H1 (cell line): ENCODE data around the gene GPC4. TPM values are rescaled to one million over a fixed set of nuclear protein-coding genes. Genes with fewer than 3 reads are reported as not detected.

Experiments
- CTCF ChIA-PET: fragments of 300-600 bp; sonication (Branson Sonifier 250); formaldehyde crosslinking; loops from one replicate; lab custom pipeline; 2021; ENCODE audit not compliant: partially characterized antibody; lab: Charles Lee
- POLR2A ChIA-PET: fragments of 300-600 bp; sonication (Branson Sonifier 250); formaldehyde crosslinking; loops from one replicate; lab custom pipeline; 2021; ENCODE audit warnings: inconsistent platforms; ENCODE audit not compliant: partially characterized antibody; lab: Charles Lee
- DNase-seq, 2 experiments: peaks; one replicate each; pipeline versions ENCODE4 v3.0.0 to v3.0.0-alpha.2; 2010 to 2022; ENCODE audit warnings: low spot score in 2 of 2, low read depth in 1 of 2, mixed read lengths in 1 of 2
- FAIRE-seq: peaks from 2 replicates; lab custom pipeline; 2011; peaks lifted over from hg19 to GRCh38; lab: Jason Lieb, UNC
- H2AFZ ChIP-seq: 2 replicates; pipeline ENCODE4 v1.8.1; 2012; ENCODE audit warnings: low read length, inconsistent platforms
- H2AK5ac ChIP-seq: 2 replicates; pipeline ENCODE4 v1.6.1; 2013; ENCODE audit warnings: low read depth, low read length
- H2BK120ac ChIP-seq: replicated peaks from 2 replicates; pipeline ENCODE3; 2013; ENCODE audit warnings: low read depth, low read length, inconsistent platforms
- H2BK12ac ChIP-seq: 2 replicates; pipeline ENCODE4 v1.6.1; 2013; ENCODE audit warnings: low read depth, low read length
- H2BK15ac ChIP-seq: 2 replicates; pipeline ENCODE4 v1.6.1; 2013; ENCODE audit warnings: low read length
- H2BK20ac ChIP-seq: 2 replicates; pipeline ENCODE4 v1.6.1; 2013; ENCODE audit warnings: low read length
- H2BK5ac ChIP-seq: 2 replicates; pipeline ENCODE4 v1.6.1; 2013; ENCODE audit warnings: low read depth, low read length
- H3K14ac ChIP-seq: 2 replicates; pipeline ENCODE4 v1.6.1; 2013; ENCODE audit warnings: inconsistent platforms; ENCODE audit not compliant: insufficient read length
- H3K18ac ChIP-seq: 2 replicates; pipeline ENCODE4 v1.6.1; 2013; ENCODE audit warnings: low read length; ENCODE audit errors: extremely low read depth
- H3K23ac ChIP-seq: 2 replicates; pipeline ENCODE4 v1.6.1; 2013; ENCODE audit warnings: inconsistent platforms; ENCODE audit not compliant: insufficient read length
- H3K23me2 ChIP-seq: 2 replicates; pipeline ENCODE4 v1.6.1; 2013; ENCODE audit warnings: low read depth, low read length
- H3K27ac ChIP-seq: 2 replicates; pipeline ENCODE4 v1.6.1; 2011; ENCODE audit warnings: low read depth, low read length, inconsistent platforms
- H3K27me3 ChIP-seq, 4 experiments: replicated peaks in 1 of 4; 1 replicate in 1 of 4; 2 replicates in 3 of 4; pipeline versions ENCODE4 v1.6.1 to v1.8.1; 2011 to 2013; ENCODE audit warnings: low read length in 3 of 4, mild to moderate bottlenecking in 3 of 4, inconsistent platforms in 2 of 4, mixed read lengths in 2 of 4, moderate library complexity in 1 of 4; ENCODE audit not compliant: control insufficient read depth in 3 of 4, insufficient read depth in 3 of 4; ENCODE audit errors: extremely low read depth in 1 of 4
- H3K36me3 ChIP-seq, 4 experiments: 2 replicates each; pipeline versions ENCODE4 v1.6.1 to v1.8.1; 2011 to 2013; ENCODE audit warnings: mild to moderate bottlenecking in 4 of 4, low read length in 3 of 4, moderate library complexity in 2 of 4, control low read depth in 1 of 4, inconsistent platforms in 1 of 4; ENCODE audit not compliant: insufficient read depth in 4 of 4, control insufficient read depth in 2 of 4
- H3K4ac ChIP-seq: replicated peaks from 2 replicates; pipeline ENCODE3; 2013; ENCODE audit warnings: low read length, low read depth, mixed read lengths, inconsistent platforms; ENCODE audit not compliant: insufficient read length
- H3K4me1 ChIP-seq, 4 experiments: replicated peaks in 1 of 4; 1 replicate in 1 of 4; 2 replicates in 3 of 4; pipeline versions ENCODE4 v1.6.1 to v1.8.1; 2011 to 2013; ENCODE audit warnings: low read length in 3 of 4, inconsistent platforms in 2 of 4, mixed read lengths in 1 of 4; ENCODE audit not compliant: insufficient read depth in 4 of 4, control insufficient read depth in 3 of 4
- H3K4me2 ChIP-seq, 2 experiments: 2 replicates each; pipeline versions ENCODE4 v1.6.1 to v1.8.1; 2011 to 2013; ENCODE audit warnings: low read depth in 2 of 2, low read length in 2 of 2, control low read depth in 1 of 2, inconsistent platforms in 1 of 2, mild to moderate bottlenecking in 1 of 2; ENCODE audit not compliant: insufficient read depth in 1 of 2
- H3K4me3 ChIP-seq, 4 experiments: fragments of 200-600, 300-600 bp in 1 of 4; sonication (generic), shearing (Covaris generic), sonication (Bioruptor Twin) in 1 of 4; 2 replicates each; pipeline versions ENCODE4 v1.5.1 to v1.8.1; 2011 to 2016; ENCODE audit warnings: low read length in 4 of 4, low read depth in 3 of 4, control low read depth in 2 of 4, inconsistent platforms in 2 of 4, mild to moderate bottlenecking in 2 of 4, mixed read lengths in 1 of 4, moderate library complexity in 1 of 4; ENCODE audit not compliant: insufficient read depth in 2 of 4; ENCODE audit errors: extremely low read depth in 1 of 4
- H3K56ac ChIP-seq: replicated peaks from 2 replicates; pipeline ENCODE3; 2013; ENCODE audit warnings: low read depth, mild to moderate bottlenecking, mixed read lengths, low read length, inconsistent platforms; ENCODE audit not compliant: insufficient read length
- H3K79me1 ChIP-seq: 2 replicates; pipeline ENCODE4 v1.6.1; 2013; ENCODE audit warnings: low read depth, low read length, control low read depth
- H3K79me2 ChIP-seq, 2 experiments: 2 replicates each; pipeline versions ENCODE4 v1.6.1 to v1.8.1; 2012 to 2013; ENCODE audit warnings: low read length in 2 of 2, mild to moderate bottlenecking in 2 of 2, inconsistent platforms in 1 of 2; ENCODE audit not compliant: insufficient read depth in 2 of 2, control insufficient read depth in 1 of 2
- H3K9ac ChIP-seq, 4 experiments: replicated peaks in 1 of 4; 1 replicate in 1 of 4; 2 replicates in 3 of 4; pipeline versions ENCODE4 v1.6.1 to v1.8.1; 2011 to 2013; ENCODE audit warnings: low read depth in 3 of 4, low read length in 3 of 4, control low read depth in 2 of 4, mild to moderate bottlenecking in 2 of 4, moderate library complexity in 2 of 4, inconsistent platforms in 1 of 4; ENCODE audit errors: extremely low read depth in 1 of 4
- H3K9me3 ChIP-seq, 2 experiments: 2 replicates each; pipeline versions ENCODE4 v1.6.1 to v1.8.1; 2012 to 2013; ENCODE audit warnings: mild to moderate bottlenecking in 2 of 2, moderate library complexity in 2 of 2, control low read depth in 1 of 2, inconsistent platforms in 1 of 2, low read depth in 1 of 2, low read length in 1 of 2, mixed read lengths in 1 of 2; ENCODE audit not compliant: insufficient read depth in 2 of 2
- H4K20me1 ChIP-seq, 2 experiments: replicated peaks in 1 of 2; 2 replicates each; pipeline versions ENCODE3 to v1.8.1; 2011 to 2013; ENCODE audit warnings: inconsistent platforms in 2 of 2, low read length in 2 of 2, mild to moderate bottlenecking in 1 of 2; ENCODE audit not compliant: insufficient read depth in 2 of 2, control insufficient read depth in 1 of 2
- H4K5ac ChIP-seq: 2 replicates; pipeline ENCODE4 v1.6.1; 2013; ENCODE audit warnings: low read length, low read depth, mixed read lengths, inconsistent platforms; ENCODE audit not compliant: insufficient read length
- H4K8ac ChIP-seq: 2 replicates; pipeline ENCODE4 v1.8.0; 2013; ENCODE audit warnings: mild to moderate bottlenecking, moderate library complexity, low read length, inconsistent platforms; ENCODE audit not compliant: insufficient read depth; ENCODE audit errors: extremely low read depth
- H4K91ac ChIP-seq: replicated peaks from 2 replicates; pipeline ENCODE3; 2013; ENCODE audit warnings: low read length, mixed read lengths, inconsistent platforms; ENCODE audit not compliant: insufficient read length
- MAFK ChIP-seq: IDR thresholded peaks from 2 replicates; pipeline ENCODE4 v1.6.1; 2012; ENCODE audit warnings: low read depth, mild to moderate bottlenecking, improper control_type of control experiment, low read length
- POLR2AphosphoS5 ChIP-seq: IDR thresholded peaks from 2 replicates; pipeline ENCODE4 v1.6.1; 2011; ENCODE audit warnings: low read depth, low read length
- WGBS, 2 experiments: shearing (Covaris generic) in 1 of 2; methylation state at CpG; one replicate each; pipeline versions ENCODE4 v1.1.6 to v1.1.7; 2013 to 2015; ENCODE audit warnings: low lambda C conversion rate in 2 of 2, mixed read lengths in 2 of 2, inconsistent platforms in 1 of 2, low coverage in 1 of 2, missing lambda C conversion rate in 1 of 2; ENCODE audit not compliant: insufficient replicate concordance in 2 of 2, insufficient coverage in 1 of 2, insufficient read length in 1 of 2; ENCODE audit errors: extremely low coverage in 1 of 2, missing lambda C conversion rate in 1 of 2; 5-methylcytosine and 5-hydroxymethylcytosine counted together
- polyA plus RNA-seq, 7 experiments: library from polyadenylated mRNA; depleted of rRNA in 3 of 7; stranded (reverse) in 5 of 7; unstranded in 2 of 7; fragments of >200 nt in 5 of 7; fragments of 200-250 nt in 2 of 7; gene quantifications; 1 replicate in 5 of 7; 2 replicates in 1 of 7; 4 replicates in 1 of 7; pipeline versions ENCODE4 v1.2.1 to v1.2.3, GENCODE V29; 2011 to 2013; ENCODE audit warnings: missing spikeins in 2 of 7, mixed read lengths in 2 of 7
- total RNA-seq: library from RNA; stranded (reverse); fragmentation: NEBNext Ultra II Directional; extraction: Animal tissue kit (Norgen Biotek cat#: 25700); gene quantifications from 2 replicates; pipeline ENCODE4 v1.2.1, GENCODE V29; 2021

GPC4 gene
- total and polyA plus RNA-seq, 2 of the 8 experiments (the other 6 are each of a cell fraction or from before 2014, with no cell fraction given), result 46.8 to 230 TPM

DNA sequence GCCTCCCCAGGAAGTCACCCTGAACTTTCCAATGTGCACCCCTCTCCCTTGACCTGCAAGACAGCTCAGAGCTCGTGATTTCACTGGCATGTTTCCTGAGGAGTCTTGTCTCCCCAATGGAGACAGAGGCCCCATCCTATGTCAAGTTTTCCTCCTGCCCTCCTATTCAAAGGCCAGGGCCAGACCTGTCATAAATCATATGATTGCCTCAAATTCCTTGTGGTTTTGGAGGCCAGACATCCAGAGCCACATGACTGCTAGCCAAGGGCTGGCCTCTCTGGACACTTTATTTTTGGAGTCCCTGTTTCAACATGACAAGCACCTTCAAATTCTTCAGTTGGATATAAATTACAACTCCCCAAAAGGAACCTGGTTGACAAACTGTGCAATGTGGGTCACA, 121.2 kb downstream of the GPC4 start:
- Histone ChIP-seq H2BK120ac (no peak overlapping the region), H3K9ac (no peak overlapping the region), H4K20me1 (no peaks in the 10 kb centered on the region), H3K27me3 (no peaks in the 10 kb centered on the region), H4K8ac (no peak overlapping the region), H3K18ac (no peak overlapping the region), H3K4me1 (no peaks in the 10 kb centered on the region), H3K4me2 (no peak overlapping the region), H3K23me2 (no peaks in the 10 kb centered on the region), H2BK5ac (no peak overlapping the region), H4K5ac (no peak overlapping the region), H4K91ac (no peak overlapping the region), H3K14ac (no peak overlapping the region), H2BK20ac (no peak overlapping the region), H3K36me3 (peaks cover 0 to 18% (median 8%) of the 10 kb centered on the region in 4 experiments; a peak in 4 of 8 replicates), H3K79me1 (no peaks in the 10 kb centered on the region), H2BK12ac (no peak overlapping the region), H2AK5ac (no peak overlapping the region), H2BK15ac (no peak overlapping the region), H3K56ac (no peak overlapping the region), H2AFZ (no peak overlapping the region), H3K27ac (no peak overlapping the region), H3K23ac (no peak overlapping the region), H3K79me2 (no peaks in the 10 kb centered on the region), H3K4ac (no peak overlapping the region), H3K4me3 (no peak overlapping the region), H3K9me3 (no peaks in the 10 kb centered on the region)
- no peak for FAIRE-seq
- DNase-seq, result no peak
- WGBS, 2 experiments, result 71% methylated on average over 1 of the region's 1 CpG; no CpG with 5 or more reads in 1 of the 2 experiments
- no peak for TF ChIP-seq MAFK
- 0 out of 2 replicates have a peak, but pooled peaks have one; percentile 10 for TF ChIP-seq POLR2AphosphoS5
- POLR2A ChIA-PET, result no interaction called here
- CTCF ChIA-PET, result interaction anchor here (0.7 kb wide), 1 partner anchor 1203 kb away, joined by 3 read pairs; no protein-coding TSS in a partner anchor
